ENCODE measurements around the gene PLAU. TPM values are rescaled to one million over a fixed set of nuclear protein-coding genes. Genes with fewer than 3 reads are reported as not detected.

Gene PLAU
- total and polyA plus RNA-seq, 2 experiments from 2014 or later = 13.3 to 17.5 TPM

- peaks cover 20% of the 10 kb centered on the region for H3K9me3 Mint-ChIP-seq
- TF ChIP-seq, protein P1, sequence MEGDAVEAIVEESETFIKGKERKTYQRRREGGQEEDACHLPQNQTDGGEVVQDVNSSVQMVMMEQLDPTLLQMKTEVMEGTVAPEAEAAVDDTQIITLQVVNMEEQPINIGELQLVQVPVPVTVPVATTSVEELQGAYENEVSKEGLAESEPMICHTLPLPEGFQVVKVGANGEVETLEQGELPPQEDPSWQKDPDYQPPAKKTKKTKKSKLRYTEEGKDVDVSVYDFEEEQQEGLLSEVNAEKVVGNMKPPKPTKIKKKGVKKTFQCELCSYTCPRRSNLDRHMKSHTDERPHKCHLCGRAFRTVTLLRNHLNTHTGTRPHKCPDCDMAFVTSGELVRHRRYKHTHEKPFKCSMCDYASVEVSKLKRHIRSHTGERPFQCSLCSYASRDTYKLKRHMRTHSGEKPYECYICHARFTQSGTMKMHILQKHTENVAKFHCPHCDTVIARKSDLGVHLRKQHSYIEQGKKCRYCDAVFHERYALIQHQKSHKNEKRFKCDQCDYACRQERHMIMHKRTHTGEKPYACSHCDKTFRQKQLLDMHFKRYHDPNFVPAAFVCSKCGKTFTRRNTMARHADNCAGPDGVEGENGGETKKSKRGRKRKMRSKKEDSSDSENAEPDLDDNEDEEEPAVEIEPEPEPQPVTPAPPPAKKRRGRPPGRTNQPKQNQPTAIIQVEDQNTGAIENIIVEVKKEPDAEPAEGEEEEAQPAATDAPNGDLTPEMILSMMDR (conservative IDR thresholded peaks at IDR 0.05; ENCODE audit: low read depth in 2 of 2) = peak; percentile 89 to 99
- no peak for TF ChIP-seq EZH2phosphoT487 (IDR thresholded peaks at IDR 0.05; ENCODE audit: unreplicated experiment)
- DNase-seq (ENCODE audit: low spot score) = peak; percentile 91
- peak overlapping the region; percentile 72 for H3K4me2 ChIP-seq
- H3K36me3 ChIP-seq (ENCODE audit: insufficient read depth) = 0 out of 2 replicates have a peak, but pooled peaks cover 6% of the 10 kb centered on the region
- peaks cover 6% of the 10 kb centered on the region for H3K4me1 Mint-ChIP-seq
- H3K4me3 ChIP-seq = peak overlapping the region; percentile 37; the same call in 1 of the 2 replicates
- peaks cover 7% of the 10 kb centered on the region for H3K4me1 ChIP-seq (ENCODE audit: insufficient read depth)
- H3K36me3 Mint-ChIP-seq (ENCODE audit: low read depth) = peaks cover 9% of the 10 kb centered on the region; the same call in 1 of the 3 replicates
- peak overlapping the region; percentile 44; the same call in 2 of the 3 replicates for H3K4me3 Mint-ChIP-seq
- ATAC-seq = peak; percentile 99
- peak overlapping the region; percentile 78; the same call in 1 of the 2 replicates for H3K27ac Mint-ChIP-seq
- H4K20me1 ChIP-seq (replicated peaks; ENCODE audit: insufficient read depth) = no peaks in the 10 kb centered on the region
- no peak overlapping the region for H3K27ac ChIP-seq (ENCODE audit: low read depth)
- H2AFZ ChIP-seq = peak overlapping the region; percentile 99
- no peaks in the 10 kb centered on the region for H3K79me2 ChIP-seq (replicated peaks; ENCODE audit: insufficient read depth)
- peaks cover 2% of the 10 kb centered on the region; the same call in 1 of the 2 replicates for H3F3A ChIP-seq (replicated peaks; ENCODE audit: low read depth)
- H3K27me3 Mint-ChIP-seq (ENCODE audit: insufficient read depth, low read depth, poor library complexity) = peaks cover 13% of the 10 kb centered on the region
- H3K27me3 ChIP-seq (ENCODE audit: insufficient read depth) = no peaks in the 10 kb centered on the region
- no peaks in the 10 kb centered on the region for H3K9me2 ChIP-seq (ENCODE audit: insufficient read depth)
Measured at GRCh38 chr10:73940634-73941221, 29.8 kb downstream of the PLAU start.

- H3K9me3 Mint-ChIP-seq = peaks cover 22% of the 10 kb centered on the region
- no peak overlapping the region for H3K4me3 ChIP-seq
- no peak overlapping the region for H3K4me3 Mint-ChIP-seq
- DNase-seq (ENCODE audit: low spot score) (no peak), ATAC-seq (no peak)
- no peaks in the 10 kb centered on the region for H4K20me1 ChIP-seq (replicated peaks; ENCODE audit: insufficient read depth)
- no peak overlapping the region for H3K27ac ChIP-seq (ENCODE audit: low read depth)
- H3K27me3 ChIP-seq (ENCODE audit: insufficient read depth) = no peaks in the 10 kb centered on the region
- H3K4me2 ChIP-seq = 0 out of 2 replicates have a peak overlapping the region, but pooled peaks have one; percentile 72
- H3K4me1 Mint-ChIP-seq = peaks cover 6% of the 10 kb centered on the region
- peaks cover 7% of the 10 kb centered on the region for H3K4me1 ChIP-seq (ENCODE audit: insufficient read depth)
- no peaks in the 10 kb centered on the region for H3K9me2 ChIP-seq (ENCODE audit: insufficient read depth)
- no peaks in the 10 kb centered on the region for H3K79me2 ChIP-seq (replicated peaks; ENCODE audit: insufficient read depth)
- peaks cover 2% of the 10 kb centered on the region; the same call in 1 of the 2 replicates for H3F3A ChIP-seq (replicated peaks; ENCODE audit: low read depth)
- 0 out of 2 replicates have a peak, but pooled peaks cover 6% of the 10 kb centered on the region for H3K36me3 ChIP-seq (ENCODE audit: insufficient read depth)
- H3K36me3 Mint-ChIP-seq (ENCODE audit: low read depth) = peaks cover 9% of the 10 kb centered on the region; the same call in 1 of the 3 replicates
- peaks cover 13% of the 10 kb centered on the region for H3K27me3 Mint-ChIP-seq (ENCODE audit: insufficient read depth, low read depth, poor library complexity)
- peak overlapping the region; percentile 99 for H2AFZ ChIP-seq
- H3K27ac Mint-ChIP-seq = no peak overlapping the region
- no peak for TF ChIP-seq NANOG (IDR thresholded peaks at IDR 0.05; ENCODE audit: borderline replicate concordance)
- TF ChIP-seq CREB1 (CRISPR knock-in tag; IDR thresholded peaks at IDR 0.05; ENCODE audit: low read depth) = no peak
- no peak for TF ChIP-seq REST (IDR thresholded peaks at IDR 0.05; ENCODE audit: unreplicated experiment)
- TF ChIP-seq, protein P2, sequence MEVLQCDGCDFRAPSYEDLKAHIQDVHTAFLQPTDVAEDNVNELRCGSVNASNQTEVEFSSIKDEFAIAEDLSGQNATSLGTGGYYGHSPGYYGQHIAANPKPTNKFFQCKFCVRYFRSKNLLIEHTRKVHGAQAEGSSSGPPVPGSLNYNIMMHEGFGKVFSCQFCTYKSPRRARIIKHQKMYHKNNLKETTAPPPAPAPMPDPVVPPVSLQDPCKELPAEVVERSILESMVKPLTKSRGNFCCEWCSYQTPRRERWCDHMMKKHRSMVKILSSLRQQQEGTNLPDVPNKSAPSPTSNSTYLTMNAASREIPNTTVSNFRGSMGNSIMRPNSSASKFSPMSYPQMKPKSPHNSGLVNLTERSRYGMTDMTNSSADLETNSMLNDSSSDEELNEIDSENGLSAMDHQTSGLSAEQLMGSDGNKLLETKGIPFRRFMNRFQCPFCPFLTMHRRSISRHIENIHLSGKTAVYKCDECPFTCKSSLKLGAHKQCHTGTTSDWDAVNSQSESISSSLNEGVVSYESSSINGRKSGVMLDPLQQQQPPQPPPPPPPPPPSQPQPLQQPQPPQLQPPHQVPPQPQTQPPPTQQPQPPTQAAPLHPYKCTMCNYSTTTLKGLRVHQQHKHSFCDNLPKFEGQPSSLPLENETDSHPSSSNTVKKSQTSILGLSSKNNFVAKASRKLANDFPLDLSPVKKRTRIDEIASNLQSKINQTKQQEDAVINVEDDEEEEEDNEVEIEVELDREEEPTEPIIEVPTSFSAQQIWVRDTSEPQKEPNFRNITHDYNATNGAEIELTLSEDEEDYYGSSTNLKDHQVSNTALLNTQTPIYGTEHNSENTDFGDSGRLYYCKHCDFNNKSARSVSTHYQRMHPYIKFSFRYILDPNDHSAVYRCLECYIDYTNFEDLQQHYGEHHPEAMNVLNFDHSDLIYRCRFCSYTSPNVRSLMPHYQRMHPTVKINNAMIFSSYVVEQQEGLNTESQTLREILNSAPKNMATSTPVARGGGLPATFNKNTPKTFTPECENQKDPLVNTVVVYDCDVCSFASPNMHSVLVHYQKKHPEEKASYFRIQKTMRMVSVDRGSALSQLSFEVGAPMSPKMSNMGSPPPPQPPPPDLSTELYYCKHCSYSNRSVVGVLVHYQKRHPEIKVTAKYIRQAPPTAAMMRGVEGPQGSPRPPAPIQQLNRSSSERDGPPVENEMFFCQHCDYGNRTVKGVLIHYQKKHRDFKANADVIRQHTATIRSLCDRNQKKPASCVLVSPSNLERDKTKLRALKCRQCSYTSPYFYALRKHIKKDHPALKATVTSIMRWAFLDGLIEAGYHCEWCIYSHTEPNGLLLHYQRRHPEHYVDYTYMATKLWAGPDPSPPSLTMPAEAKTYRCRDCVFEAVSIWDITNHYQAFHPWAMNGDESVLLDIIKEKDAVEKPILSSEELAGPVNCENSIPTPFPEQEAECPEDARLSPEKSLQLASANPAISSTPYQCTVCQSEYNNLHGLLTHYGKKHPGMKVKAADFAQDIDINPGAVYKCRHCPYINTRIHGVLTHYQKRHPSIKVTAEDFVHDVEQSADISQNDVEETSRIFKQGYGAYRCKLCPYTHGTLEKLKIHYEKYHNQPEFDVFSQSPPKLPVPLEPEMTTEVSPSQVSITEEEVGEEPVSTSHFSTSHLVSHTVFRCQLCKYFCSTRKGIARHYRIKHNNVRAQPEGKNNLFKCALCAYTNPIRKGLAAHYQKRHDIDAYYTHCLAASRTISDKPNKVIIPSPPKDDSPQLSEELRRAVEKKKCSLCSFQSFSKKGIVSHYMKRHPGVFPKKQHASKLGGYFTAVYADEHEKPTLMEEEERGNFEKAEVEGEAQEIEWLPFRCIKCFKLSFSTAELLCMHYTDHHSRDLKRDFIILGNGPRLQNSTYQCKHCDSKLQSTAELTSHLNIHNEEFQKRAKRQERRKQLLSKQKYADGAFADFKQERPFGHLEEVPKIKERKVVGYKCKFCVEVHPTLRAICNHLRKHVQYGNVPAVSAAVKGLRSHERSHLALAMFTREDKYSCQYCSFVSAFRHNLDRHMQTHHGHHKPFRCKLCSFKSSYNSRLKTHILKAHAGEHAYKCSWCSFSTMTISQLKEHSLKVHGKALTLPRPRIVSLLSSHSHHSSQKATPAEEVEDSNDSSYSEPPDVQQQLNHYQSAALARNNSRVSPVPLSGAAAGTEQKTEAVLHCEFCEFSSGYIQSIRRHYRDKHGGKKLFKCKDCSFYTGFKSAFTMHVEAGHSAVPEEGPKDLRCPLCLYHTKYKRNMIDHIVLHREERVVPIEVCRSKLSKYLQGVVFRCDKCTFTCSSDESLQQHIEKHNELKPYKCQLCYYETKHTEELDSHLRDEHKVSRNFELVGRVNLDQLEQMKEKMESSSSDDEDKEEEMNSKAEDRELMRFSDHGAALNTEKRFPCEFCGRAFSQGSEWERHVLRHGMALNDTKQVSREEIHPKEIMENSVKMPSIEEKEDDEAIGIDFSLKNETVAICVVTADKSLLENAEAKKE (CRISPR knock-in tag; IDR thresholded peaks at IDR 0.05) = no peak
- TF ChIP-seq JUNB (IDR thresholded peaks at IDR 0.05; ENCODE audit: unreplicated experiment) = no peak
Measured at GRCh38 chr10:73941300-73941699, 30.4 kb downstream of the PLAU start.
